GM18502 (cell line): ENCODE data around the gene TRAIP.
"Not testable (repeated sequence)": the region's sequence is repeated elsewhere in the genome, so short reads cannot be mapped to it uniquely, and the experiment has no call there.

Source experiments
- ATAC-seq: cut with Tn5 transposase; IDR thresholded peaks from one replicate; pipeline ENCODE4 v1.9.1; 2021; ENCODE audit warnings: mild to moderate bottlenecking; ENCODE audit not compliant: unreplicated experiment, poor library complexity

Gene TRAIP

DNA sequence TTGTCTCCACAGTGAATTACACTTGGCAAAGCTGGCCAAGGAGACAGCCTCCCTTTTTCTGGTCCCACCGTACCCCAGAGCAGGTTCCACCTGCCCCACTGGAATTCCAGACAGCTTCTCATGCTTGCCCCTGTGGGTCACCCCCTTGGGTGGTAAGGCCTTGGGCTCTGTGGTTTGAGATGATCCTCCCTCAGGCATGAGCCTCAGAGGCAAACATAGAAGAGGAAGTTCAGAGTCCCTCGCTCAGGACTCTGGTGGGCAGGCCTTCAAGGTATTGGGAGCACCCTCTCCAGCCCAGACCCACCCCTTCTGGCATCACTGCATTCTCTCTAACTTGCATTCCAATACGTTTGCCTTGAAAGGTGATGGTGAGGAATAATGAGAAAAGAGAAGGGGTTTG is 25.0 kb downstream of the TRAIP start:
- ATAC-seq = no peak

DNA sequence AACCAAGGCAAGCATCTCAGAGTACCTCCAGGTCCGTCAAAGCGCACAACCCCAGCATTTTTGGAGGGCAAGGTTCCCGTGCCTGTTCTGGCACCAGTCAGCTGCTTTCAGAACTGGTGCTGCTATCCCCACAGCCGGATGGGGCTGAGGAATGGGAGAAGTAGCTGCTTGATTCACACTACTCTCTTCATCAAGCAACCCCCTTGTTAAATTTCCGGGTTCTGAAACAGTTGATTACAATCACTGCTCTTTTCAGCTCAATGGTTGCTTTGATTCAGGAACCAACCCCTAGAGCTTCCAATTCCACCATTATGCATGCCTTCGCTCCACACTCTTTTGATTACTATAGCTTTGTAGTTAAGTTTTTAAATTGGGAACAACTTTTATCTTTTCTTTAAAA is 30.3 kb downstream of the TRAIP start:
- ATAC-seq = no peak

DNA sequence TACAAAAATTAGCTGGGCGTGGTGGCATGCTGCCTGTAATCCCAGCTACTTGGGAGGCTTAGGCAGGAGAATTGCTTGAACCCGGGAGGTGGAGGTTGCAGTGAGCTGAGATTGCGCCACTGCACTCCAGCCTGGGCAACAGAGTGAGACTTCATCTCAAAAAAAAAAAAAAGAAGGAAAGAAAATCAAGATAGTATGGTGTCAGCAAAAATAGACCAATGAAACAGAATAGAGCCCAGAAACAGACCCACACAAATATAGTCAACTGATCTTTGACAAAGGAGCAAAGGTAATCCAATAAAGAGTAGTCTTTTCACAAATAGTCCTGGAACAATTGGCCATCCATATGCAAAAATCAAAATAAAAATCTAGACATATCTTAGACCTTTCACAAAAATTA is 33.2 kb downstream of the TRAIP start:
- not testable (repeated sequence) for ATAC-seq

DNA sequence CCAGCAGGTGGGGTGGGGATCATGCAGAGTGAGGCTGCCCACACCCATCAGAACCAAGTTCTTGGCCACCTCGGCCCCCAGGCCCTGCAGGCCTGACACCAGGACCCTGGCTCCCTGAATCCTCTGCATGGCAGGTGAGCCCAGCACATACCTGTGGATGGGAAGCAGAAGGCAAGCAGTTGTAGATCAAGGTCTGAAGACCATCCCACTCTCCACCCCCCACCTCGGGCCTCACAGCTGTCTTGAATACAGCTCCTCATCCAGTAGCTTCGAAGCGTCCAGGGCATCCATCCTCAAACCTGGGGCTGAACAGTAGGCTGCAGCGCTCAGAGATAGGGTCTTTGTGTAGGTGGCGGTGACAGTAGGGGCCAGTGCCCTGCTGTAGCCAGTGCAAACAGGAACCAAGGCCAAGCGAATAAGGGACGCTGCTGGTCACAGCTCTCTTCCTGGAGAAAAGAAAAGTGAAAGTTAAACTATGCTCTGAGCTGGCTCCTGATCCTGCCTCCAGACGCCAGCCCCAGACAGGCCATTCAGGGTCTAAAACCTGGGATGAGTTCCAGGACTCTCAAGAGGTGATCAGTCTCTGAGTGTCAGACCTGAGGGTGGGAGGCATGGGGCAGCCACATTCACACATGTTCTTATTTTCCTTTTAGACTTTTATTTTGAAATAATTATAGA is 42.7 kb downstream of the TRAIP start, which contains the start of gene UBA7:
UBA7 (minus strand) TSS at position 457 of the 678 bp plus-strand sequence; CDS start at position 291, 166 bp downstream.
- peak; percentile 60 for ATAC-seq

DNA sequence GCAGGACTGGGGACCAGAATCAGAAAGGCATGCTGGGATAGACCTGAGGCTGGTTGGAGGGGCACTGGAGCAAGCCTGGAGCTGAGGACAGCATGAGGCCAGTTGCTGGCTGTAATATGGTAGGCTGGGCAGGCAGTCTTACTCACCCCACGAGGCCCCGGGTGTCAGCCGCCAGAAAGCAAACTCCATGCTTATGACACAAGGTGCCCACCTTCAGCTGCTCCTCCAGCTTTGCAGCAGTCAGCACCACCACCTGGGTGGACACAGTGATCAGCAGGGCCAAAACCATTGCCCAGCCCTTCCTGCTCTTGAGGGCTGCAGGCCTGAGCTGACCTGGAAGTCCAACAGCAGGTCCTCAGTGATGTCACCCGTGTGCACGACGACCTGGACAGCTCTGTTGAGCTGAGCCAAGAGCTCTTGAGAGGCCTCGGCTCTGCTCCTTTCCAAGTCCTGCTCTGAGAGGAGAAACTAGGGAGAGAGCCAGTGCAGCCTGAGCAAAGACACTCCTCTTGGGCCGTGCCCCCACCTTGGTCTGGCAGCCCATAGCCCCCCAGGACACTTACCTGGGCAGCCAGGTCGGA is 43.4 kb downstream of the TRAIP start:
- ATAC-seq = no peak

DNA sequence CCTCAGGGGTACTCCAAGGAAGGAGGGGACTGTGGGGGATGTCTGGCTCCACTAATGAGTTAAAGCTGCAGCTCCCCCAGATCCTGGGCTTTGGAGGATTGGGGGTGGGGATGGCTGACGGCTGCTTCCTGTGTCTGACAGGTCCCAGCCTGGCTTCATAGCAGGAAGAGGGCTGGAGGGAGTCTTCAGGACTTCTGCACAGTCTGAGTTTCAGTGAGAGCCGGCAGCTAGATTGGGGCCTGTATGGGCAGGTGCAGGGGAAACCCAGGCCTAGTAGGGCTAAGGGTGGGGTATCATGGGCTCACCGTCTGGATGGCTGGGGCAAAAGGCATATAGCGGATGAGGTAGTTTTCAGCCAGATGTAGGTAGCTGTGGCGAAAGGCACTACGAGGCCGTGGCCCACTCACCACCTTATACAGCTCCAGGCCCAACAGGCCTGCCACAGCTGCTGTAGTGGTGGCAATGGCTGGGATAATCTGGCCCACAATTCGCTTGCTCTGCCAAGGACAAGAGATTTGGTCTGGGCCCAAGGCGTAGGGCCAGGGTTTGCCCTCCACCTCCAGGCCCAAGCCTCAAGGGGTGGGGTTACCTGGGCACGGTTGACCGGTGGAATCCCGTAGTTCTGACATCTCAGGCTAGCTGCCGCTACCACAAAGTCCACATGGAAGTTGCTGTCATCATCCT is 48.8 kb downstream of the TRAIP start:
- no peak for ATAC-seq

DNA sequence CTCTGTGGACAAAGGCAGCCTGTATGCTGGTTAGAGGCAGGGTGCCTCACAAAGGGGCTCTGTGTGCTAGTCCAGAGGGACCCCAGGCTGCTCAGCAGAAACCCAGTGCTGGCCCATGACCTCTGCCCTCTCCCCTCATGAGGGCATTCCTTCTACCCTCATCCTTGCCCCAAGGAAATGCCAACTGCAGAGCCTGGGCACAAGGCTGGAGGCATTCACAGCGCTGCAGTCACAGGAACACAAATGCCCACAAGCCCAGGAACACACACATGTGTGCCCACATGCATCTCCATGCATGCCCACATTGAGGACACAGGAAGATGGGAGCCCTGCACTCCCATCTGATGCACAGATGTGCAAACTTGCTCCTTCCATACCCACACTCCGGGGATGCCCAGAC is 49.5 kb downstream of the TRAIP start:
- ATAC-seq = no peak

DNA sequence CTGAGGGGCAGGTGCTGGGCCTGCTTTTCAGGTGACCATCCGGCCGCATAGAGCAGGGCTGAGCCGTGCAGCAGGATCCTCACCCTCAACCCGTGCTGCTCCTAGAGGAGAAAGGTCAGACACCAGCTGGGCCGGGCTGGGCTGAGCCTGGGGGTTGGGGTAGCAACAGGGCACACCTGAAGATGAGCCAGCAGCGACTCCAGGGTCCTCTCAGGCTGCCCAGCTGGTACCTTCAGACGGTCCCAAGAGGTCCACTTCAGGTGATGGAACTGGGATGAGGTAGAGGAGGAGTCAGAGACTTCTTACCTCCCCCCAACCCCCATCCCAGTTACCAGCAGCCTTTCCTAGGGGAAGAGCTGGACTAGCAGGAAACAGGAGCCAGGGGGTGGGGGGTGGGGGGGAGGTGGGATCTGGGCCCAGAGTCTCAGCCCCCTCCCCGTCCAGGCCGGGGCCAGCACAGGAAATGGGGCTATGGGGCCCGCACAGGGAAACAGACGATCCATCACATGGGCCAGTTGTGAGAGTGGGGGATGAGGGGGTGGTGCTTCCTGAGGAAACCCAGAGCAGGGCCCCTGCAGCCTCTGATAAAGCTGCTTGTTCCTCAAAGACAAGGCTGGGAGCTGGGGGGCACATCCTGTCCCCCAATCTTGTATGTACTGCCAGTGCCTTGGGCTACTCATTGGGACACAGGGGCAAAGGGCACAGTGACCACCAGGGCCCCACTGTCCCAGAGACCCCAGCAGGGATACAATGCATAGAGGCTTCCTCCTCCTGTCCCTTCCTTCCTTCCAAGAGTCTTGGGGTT is 50.3 kb downstream of the TRAIP start:
- no peak for ATAC-seq

DNA sequence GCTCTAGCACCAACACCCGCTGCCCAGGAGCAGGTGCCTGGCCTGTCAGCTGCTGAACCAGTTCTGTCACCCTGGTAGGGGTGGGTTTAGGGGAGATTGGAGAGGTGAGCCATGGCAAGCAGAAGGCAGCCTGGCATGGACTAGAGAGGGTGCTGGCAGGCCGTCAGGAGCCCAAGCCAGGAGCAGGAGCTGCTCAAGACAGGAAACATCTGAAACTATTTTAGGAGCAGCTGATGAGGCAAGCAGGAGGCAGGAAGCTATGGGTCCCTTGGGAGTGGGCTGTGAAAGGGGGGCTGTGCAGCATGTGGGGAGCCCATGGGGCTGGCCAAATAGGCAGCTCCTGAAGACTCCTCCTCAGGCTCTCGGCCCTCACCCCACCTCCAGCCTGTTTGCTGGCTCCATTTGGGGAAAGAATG is 51.0 kb downstream of the TRAIP start:
- no peak for ATAC-seq

DNA sequence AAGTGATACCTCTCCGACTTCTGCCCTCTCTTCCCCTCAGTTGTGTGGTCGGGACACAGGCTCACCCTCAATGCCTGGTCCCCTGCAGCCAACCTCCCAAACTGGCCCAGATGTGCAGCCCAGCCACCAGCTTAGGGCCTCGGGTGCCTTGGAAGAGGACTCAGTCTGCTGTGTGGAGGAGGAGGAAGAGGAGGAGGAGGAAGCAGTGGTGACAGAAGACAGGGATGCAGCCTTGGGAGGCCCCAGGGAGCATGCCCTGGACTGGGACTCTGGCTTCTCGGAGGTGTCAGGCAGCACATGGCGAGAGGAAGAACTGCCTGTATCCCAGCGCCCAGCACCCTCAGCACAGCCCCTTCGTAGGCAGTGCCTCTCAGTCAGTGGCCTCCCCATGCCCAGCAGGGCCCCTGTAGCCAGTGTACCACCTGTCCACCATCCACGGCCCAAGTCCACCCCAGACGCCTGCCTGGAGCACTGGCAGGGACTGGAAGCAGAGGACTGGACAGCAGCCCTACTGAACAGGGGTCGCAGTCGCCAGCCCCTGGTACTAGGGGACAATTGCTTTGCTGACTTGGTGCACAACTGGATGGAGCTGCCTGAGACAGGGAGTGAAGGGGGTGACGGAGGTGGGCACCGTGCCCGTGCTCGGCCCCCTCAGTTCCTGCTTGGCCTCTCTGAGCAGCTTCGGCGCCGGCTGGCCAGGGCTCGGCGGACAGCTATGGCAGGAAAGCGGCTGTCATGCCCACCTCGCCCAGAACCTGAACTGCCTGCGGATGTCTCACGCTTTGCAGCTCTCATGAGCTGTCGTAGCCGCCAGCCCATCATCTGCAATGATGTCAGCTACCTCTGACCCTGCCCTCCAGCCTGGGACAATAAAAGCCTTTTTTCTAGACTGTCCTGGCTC is 52.0 kb downstream of the TRAIP start:
- ATAC-seq = no peak

DNA sequence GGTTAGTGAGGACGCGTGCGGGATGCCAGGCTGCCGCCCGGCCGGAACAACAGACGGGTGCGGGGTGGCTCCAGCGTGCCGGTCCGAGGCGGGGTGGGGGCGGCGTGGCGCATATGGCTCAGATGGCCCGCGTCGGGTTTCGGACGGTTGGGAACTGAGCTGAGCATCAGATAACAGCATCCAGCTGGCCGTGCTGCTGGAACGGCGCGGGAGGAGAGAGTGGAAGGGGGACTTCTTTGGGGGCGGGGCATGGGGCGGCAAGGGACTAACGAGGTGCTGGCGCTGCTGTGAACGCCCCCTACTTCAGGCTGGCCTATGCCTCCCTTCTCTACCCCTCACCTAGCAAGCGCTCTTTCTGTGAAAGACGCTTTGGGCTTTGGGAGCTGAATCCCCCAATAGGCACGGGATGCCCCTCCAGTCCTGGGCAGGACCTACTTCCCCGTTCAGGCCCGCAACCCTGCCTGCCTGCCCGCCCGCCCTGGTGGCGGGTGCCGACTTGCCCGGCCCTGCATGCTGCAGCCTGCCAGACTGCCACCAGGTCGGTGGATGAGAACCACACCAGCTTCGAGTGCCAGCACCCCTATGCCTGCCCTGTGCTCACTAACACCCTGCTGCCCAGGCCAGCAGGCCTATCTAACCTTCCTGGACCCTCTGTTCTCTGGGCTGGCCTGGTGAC is 52.8 kb downstream of the TRAIP start:
- ATAC-seq = peak; percentile 4

DNA sequence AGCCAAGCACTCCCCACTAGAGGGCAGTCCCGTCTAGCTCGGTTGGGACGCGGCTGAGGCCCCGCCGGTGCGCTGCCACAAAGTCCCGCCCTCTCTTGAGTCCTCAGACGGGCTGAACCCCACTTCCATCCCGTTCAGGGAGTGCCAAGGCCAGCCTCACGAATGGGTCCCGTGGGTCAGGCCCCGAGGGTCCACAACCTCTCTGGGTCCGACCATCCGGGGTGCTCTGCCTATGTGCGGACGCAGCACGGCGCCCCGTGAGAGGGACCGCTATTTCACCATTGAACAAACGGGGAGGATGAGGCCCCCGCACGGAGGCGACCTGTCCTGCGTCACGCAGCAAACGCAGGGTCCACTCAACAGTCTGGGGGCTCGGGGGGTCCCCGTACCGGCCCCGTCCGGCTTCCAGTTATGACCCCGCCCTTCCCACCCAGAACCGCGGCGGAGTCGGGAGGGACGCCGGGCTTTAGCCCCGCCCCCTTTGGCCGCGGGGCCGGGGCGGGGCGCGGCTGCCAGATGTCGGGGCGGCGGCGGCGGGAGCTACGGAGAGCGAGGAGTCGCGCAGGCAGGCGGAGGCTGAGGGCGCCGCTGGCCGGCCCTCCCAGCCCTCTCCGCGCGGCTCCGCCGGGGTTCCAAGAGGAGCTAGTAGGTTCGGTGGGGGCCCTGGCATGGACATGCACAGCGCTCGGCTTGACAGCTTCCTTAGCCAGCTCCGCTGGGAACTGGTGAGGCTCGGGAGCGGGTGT is 53.5 kb downstream of the TRAIP start, which contains the start of gene INKA1:
INKA1 (plus strand) TSS at position 543 of the 746 bp plus-strand sequence; CDS start at position 675, 132 bp downstream.
- ATAC-seq = peak; percentile 61

DNA sequence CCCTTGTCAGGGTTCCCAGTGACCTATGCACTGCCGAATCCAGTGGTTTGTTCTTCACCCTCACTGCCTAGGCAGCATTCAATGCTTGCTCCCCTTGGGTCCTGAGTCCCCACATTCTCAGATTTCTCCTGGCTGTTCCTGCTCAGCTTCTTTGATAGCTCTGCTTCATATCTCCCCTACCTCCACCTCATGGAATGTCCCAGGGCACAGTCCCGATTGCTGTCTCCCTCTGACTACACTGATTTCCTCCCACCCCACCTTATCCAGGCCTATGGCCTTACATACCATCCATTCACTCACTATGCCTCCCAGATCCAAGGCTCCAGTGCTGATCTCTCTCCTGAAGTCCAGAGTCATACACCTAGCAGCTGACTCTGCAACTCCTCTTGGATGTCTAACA is 55.2 kb downstream of the TRAIP start:
- no peak for ATAC-seq

DNA sequence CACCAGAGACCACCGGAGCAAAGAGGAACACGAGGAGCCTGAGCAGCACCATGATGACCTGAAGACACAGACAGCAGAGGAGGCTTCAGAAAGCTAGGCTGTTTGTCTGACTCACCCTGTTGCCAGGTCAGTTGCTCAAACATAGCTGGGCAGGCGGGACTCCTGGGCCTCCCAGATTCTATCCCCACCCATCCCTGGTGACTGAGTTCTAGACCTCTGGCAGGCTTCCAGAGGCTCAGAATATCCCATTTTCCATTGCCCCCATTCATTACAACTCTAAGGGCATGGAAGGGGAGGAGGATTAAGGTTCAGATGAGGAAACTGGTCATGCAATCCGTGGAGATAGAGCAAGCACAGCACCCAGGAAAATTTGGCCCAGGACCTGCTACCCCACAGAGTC is 56.6 kb downstream of the TRAIP start, which contains the start of gene CDHR4:
CDHR4 (minus strand) TSS at position 113 of the 400 bp plus-strand sequence; CDS start at position 52, 61 bp downstream.
- no peak for ATAC-seq

DNA sequence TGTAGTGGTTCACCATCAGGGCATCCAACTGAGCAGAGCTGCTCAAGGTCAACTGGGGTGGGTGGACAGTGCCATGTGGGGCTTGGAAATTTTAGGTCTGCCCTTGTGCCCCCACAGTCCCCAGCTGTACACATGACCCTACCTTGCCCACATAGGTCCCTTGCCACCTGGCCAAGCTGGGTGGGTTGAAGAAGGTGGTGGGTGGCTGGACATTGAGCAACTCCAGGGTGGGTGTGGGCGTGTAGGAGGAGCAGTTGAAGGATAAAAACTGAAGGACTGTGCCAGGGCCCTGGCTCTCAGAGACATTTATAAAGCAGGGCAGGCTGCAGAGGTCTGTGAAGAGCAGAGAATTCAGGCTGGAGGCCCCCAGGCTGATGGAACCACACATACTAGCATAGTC is 57.3 kb downstream of the TRAIP start:
- ATAC-seq = no peak

DNA sequence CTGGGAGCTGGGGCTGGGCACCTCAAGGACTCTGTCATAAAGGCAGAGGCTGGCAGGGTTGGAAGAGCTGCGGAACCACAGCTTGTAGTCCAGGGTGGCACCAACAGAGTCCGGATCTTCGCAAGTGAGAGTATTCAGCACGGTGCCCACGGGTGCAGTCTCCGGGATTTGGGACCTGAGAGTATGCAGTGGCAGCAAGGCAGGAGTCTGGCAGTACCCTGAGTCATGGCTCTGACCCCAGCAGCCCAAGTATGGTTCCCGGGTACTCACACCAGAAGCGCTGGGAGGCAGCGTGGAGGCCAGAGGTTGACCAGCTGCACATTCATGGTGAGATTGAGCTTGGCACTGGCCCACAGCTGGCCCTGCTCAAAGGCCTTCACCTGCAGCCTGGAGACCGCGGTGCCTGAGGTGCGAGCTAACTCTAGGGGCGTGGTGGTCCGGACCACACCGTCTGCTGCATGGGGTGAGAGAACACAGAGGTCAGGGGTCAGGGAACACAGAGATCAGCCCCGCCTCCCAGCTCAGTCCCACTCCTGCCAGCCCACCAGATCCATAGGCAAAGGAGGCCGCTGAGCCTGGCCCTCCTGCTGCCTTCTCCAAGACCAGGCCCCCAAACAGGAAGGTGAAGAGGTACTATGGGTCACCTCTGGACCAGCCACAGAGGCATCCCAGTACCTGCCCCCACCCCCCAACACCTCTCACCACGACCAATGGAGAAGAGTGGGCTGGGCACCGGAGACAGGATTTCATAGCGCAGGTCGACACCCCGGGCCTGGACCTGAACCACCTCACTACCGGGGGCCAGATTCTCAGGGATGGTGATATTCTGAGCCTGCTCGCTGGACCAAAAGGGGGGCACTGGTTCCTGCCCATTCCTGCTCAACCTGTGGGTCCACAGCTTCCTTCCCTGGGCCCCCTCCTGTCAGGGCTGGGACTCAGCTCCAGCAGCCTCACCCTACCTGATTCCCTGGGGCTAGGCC is 61.1 kb downstream of the TRAIP start:
- no peak for ATAC-seq

DNA sequence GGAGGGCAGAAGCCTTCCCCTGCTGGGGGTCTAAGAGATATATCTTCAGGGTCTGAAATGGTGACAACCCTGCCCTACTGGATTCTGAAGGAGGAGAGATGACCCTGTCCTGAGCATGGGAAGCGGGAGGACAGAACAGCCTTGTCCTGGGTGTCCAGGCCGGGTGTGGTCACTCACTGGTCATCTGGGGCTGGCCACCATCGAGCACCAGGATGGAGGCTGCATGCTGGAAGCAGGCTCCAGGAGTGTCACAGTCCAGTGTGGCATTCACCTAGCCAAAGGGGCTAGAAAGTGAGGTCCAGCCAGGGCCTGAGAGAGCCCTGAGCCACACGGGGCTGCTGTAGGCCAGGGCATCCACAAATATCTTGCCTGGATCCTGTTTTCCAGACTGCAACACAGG is 61.9 kb downstream of the TRAIP start:
- no peak for ATAC-seq
